Prostate gland (tissue), 2 donors: Measurements from ENCODE around the gene NR2C2. TPM values are rescaled to one million over a fixed set of nuclear protein-coding genes. Genes with fewer than 3 reads are reported as not detected.

Source experiments
- DNase-seq: peaks from one replicate; pipeline ENCODE4 v3.0.0-alpha.2; 2019; ENCODE audit warnings: low spot score
- H3K27ac ChIP-seq, 2 donors: fragments of 200-600 bp; sonication (generic); 2 replicates each; pipeline ENCODE4 v1.5.1; 2017 to 2019
- H3K27me3 ChIP-seq: fragments of 200-600 bp; sonication (generic); replicated peaks from 2 replicates; pipeline ENCODE4 v1.5.1; 2019; ENCODE audit not compliant: insufficient read depth
- H3K36me3 ChIP-seq, 2 donors: fragments of 200-600 bp; sonication (generic); 1 replicate in 1 of 2; 2 replicates in 1 of 2; pipeline versions ENCODE4 v1.5.1 to v1.8.1; 2017 to 2019
- H3K4me1 ChIP-seq: fragments of 200-600 bp; sonication (generic); replicated peaks from 2 replicates; pipeline ENCODE4 v1.5.1; 2019
- H3K4me3 ChIP-seq, 2 donors: fragments of 200-600 bp; sonication (generic); 2 replicates each; pipeline ENCODE4 v1.5.1; 2017 to 2019
- H3K9me3 ChIP-seq: fragments of 200-600 bp; sonication (generic); 2 replicates; pipeline ENCODE4 v1.5.1; 2017
- CTCF ChIP-seq, 4 experiments: fragments of 200-600 bp in 2 of 4; fragments of 450-650 bp in 2 of 4; sonication (generic) in 2 of 4; IDR thresholded peaks; 1 replicate in 3 of 4; 2 replicates in 1 of 4; pipeline ENCODE4 v1.5.1; 2016 to 2019; ENCODE audit warnings: antibody characterized with exemption in 4 of 4, mild to moderate bottlenecking in 2 of 4, moderate library complexity in 2 of 4
- POLR2A ChIP-seq: fragments of 450-650 bp; IDR thresholded peaks from one replicate; pipeline ENCODE4 v1.6.1; 2016; ENCODE audit warnings: antibody characterized with exemption, mild to moderate bottlenecking
- POLR2AphosphoS5 ChIP-seq: sonication (generic); formaldehyde crosslinking; IDR thresholded peaks from one replicate; pipeline ENCODE4 v1.6.1; 2017; ENCODE audit warnings: antibody characterized with exemption
- WGBS: methylation state at CpG from one replicate; pipeline ENCODE4 v1.1.5; 2018; 5-methylcytosine and 5-hydroxymethylcytosine counted together
- intact Hi-C: fragments of 100-400 bp; cut with DNase I; formaldehyde crosslinking; loops from one replicate; pipeline ENCODE4 v1.14.2; 2022
- total RNA-seq, 2 donors: library from RNA; depleted of rRNA; stranded (reverse); fragments of >200 nt; gene quantifications; one replicate each; pipeline ENCODE4 v1.1.0, GENCODE V29; 2016

Gene NR2C2
- total RNA-seq, 2 donors from 2014 or later, result 36.8 to 78.5 TPM

- Histone ChIP-seq H3K27me3 (no peaks in the 10 kb centered on the region), H3K9me3 (no peaks in the 10 kb centered on the region), H3K4me1 (no peaks in the 10 kb centered on the region), H3K36me3 (peaks cover 0 to 4% of the 10 kb centered on the region in 2 donors), H3K4me3 (no peak overlapping the region), H3K27ac (no peak overlapping the region)
- no peak for DNase-seq
- intact Hi-C loops, result no loop called here
- 88% methylated on average over 5 of the region's 5 CpGs for WGBS
- no peak for TF ChIP-seq CTCF (IDR thresholded peaks at IDR 0.05)
- no peak for TF ChIP-seq POLR2A
- no peak for TF ChIP-seq POLR2AphosphoS5
Observed at GRCh38 chr3:15011174-15011573, 63.8 kb downstream of the NR2C2 start.

- no peaks in the 10 kb centered on the region for H3K9me3 ChIP-seq
- no peaks in the 10 kb centered on the region for H3K27me3 ChIP-seq
- H3K27ac ChIP-seq, result no peak overlapping the region
- no peaks in the 10 kb centered on the region for H3K4me1 ChIP-seq
- TF ChIP-seq POLR2AphosphoS5 (no peak), POLR2A (no peak), CTCF (IDR thresholded peaks at IDR 0.05) (no peak)
- no peak overlapping the region for H3K4me3 ChIP-seq
- 95% methylated on average over 3 of the region's 3 CpGs for WGBS
- DNase-seq, result no peak
- intact Hi-C loops, result no loop called here
- H3K36me3 ChIP-seq, result peaks cover 0 to 4% of the 10 kb centered on the region in 2 donors
Observed at GRCh38 chr3:15014606-15015328, 67.4 kb downstream of the NR2C2 start.

- DNase-seq, result no peak
- TF ChIP-seq CTCF (IDR thresholded peaks at IDR 0.05) (no peak), POLR2A (no peak), POLR2AphosphoS5 (no peak)
- Histone ChIP-seq H3K4me3 (no peak overlapping the region), H3K9me3 (no peaks in the 10 kb centered on the region), H3K4me1 (no peaks in the 10 kb centered on the region), H3K36me3 (peaks cover 0 to 4% of the 10 kb centered on the region in 2 donors), H3K27me3 (no peaks in the 10 kb centered on the region), H3K27ac (no peak overlapping the region)
- intact Hi-C loops, result no loop called here
- WGBS, result 87% methylated on average over 4 of the region's 4 CpGs
Observed at GRCh38 chr3:15015456-15015855, 68.1 kb downstream of the NR2C2 start.

- Histone ChIP-seq H3K4me1 (no peaks in the 10 kb centered on the region), H3K27ac (no peak overlapping the region), H3K36me3 (peaks cover 0 to 11% of the 10 kb centered on the region in 2 donors), H3K4me3 (no peak overlapping the region), H3K9me3 (no peaks in the 10 kb centered on the region), H3K27me3 (no peaks in the 10 kb centered on the region)
- 96% methylated on average over 2 of the region's 2 CpGs for WGBS
- intact Hi-C loops, result no loop called here
- TF ChIP-seq POLR2A (no peak), POLR2AphosphoS5 (no peak), CTCF (IDR thresholded peaks at IDR 0.05) (no peak)
- no peak for DNase-seq
Observed at GRCh38 chr3:15017191-15017590, 69.8 kb downstream of the NR2C2 start.

- H3K27me3 ChIP-seq, result no peaks in the 10 kb centered on the region
- no peaks in the 10 kb centered on the region for H3K9me3 ChIP-seq
- intact Hi-C loops, result no loop called here
- H3K4me3 ChIP-seq, result no peak overlapping the region
- no peaks in the 10 kb centered on the region for H3K4me1 ChIP-seq
- no peak overlapping the region for H3K27ac ChIP-seq
- no peak for DNase-seq
- 68% methylated on average over 5 of the region's 5 CpGs for WGBS
- TF ChIP-seq POLR2A, result no peak
- TF ChIP-seq CTCF (IDR thresholded peaks at IDR 0.05), result no peak
- no peak for TF ChIP-seq POLR2AphosphoS5
- peaks cover 7 to 20% of the 10 kb centered on the region in 2 donors for H3K36me3 ChIP-seq
Observed at GRCh38 chr3:15023249-15023648, 75.9 kb downstream of the NR2C2 start.
